GM23338 (cell line): ENCODE measurements around the gene FHDC1.

Experiments
- EZH2 ChIP-seq: fragments of 200-600 bp; sonication (generic); IDR thresholded peaks from one replicate; pipeline ENCODE4 v1.8.0; 2017; ENCODE audit warnings: antibody characterized with exemption, mild to moderate bottlenecking, low read depth; ENCODE audit not compliant: unreplicated experiment
- JUNB ChIP-seq: IDR thresholded peaks from one replicate; pipeline ENCODE4 v1.6.1; 2016; ENCODE audit warnings: antibody characterized with exemption; ENCODE audit not compliant: unreplicated experiment
- TF ChIP-seq, protein P1 (sequence below), 2 experiments: fragments of 200-600 bp in 1 of 2; sonication (generic) in 1 of 2; conservative IDR thresholded peaks; 2 replicates each; pipeline versions ENCODE4 v1.5.1 to v1.6.1; 2016 to 2017; ENCODE audit warnings: antibody characterized with exemption in 2 of 2, low read depth in 2 of 2, mild to moderate bottlenecking in 2 of 2, moderate library complexity in 1 of 2
- TF ChIP-seq, protein P2 (sequence below): IDR thresholded peaks from one replicate; pipeline ENCODE4 v1.6.1; 2018; ENCODE audit warnings: antibody characterized with exemption; ENCODE audit not compliant: unreplicated experiment

DNA sequence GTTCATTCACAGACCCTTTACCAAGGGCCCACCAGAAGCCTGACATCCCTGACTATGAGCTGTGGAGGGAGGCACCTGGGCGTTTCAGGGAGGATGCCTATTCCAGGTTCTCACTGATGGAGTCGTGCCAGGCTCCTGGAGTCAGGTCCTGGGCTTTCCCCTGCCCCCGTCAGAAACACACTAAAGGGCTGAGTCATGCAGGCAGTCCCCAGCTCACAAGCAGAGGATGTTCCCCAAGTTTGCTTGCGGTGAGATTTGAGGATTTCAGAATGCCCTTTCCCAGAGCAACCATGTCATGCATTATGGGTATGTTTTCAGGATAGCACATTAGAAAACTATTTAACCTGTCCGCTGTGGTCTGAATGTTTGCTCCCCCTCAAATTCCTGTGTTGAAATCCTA, 45.2 kb downstream of the FHDC1 start:
- TF ChIP-seq, protein P1, sequence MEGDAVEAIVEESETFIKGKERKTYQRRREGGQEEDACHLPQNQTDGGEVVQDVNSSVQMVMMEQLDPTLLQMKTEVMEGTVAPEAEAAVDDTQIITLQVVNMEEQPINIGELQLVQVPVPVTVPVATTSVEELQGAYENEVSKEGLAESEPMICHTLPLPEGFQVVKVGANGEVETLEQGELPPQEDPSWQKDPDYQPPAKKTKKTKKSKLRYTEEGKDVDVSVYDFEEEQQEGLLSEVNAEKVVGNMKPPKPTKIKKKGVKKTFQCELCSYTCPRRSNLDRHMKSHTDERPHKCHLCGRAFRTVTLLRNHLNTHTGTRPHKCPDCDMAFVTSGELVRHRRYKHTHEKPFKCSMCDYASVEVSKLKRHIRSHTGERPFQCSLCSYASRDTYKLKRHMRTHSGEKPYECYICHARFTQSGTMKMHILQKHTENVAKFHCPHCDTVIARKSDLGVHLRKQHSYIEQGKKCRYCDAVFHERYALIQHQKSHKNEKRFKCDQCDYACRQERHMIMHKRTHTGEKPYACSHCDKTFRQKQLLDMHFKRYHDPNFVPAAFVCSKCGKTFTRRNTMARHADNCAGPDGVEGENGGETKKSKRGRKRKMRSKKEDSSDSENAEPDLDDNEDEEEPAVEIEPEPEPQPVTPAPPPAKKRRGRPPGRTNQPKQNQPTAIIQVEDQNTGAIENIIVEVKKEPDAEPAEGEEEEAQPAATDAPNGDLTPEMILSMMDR (conservative IDR thresholded peaks at IDR 0.05; ENCODE audit: low read depth in 2 of 2), result no peak
- no peak for TF ChIP-seq JUNB
- TF ChIP-seq, protein P2, sequence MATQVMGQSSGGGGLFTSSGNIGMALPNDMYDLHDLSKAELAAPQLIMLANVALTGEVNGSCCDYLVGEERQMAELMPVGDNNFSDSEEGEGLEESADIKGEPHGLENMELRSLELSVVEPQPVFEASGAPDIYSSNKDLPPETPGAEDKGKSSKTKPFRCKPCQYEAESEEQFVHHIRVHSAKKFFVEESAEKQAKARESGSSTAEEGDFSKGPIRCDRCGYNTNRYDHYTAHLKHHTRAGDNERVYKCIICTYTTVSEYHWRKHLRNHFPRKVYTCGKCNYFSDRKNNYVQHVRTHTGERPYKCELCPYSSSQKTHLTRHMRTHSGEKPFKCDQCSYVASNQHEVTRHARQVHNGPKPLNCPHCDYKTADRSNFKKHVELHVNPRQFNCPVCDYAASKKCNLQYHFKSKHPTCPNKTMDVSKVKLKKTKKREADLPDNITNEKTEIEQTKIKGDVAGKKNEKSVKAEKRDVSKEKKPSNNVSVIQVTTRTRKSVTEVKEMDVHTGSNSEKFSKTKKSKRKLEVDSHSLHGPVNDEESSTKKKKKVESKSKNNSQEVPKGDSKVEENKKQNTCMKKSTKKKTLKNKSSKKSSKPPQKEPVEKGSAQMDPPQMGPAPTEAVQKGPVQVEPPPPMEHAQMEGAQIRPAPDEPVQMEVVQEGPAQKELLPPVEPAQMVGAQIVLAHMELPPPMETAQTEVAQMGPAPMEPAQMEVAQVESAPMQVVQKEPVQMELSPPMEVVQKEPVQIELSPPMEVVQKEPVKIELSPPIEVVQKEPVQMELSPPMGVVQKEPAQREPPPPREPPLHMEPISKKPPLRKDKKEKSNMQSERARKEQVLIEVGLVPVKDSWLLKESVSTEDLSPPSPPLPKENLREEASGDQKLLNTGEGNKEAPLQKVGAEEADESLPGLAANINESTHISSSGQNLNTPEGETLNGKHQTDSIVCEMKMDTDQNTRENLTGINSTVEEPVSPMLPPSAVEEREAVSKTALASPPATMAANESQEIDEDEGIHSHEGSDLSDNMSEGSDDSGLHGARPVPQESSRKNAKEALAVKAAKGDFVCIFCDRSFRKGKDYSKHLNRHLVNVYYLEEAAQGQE, result no peak
- TF ChIP-seq EZH2, result no peak
